NCI-H2081 (cell line): ENCODE results near the gene FRMD6.

Experiments used
- DNase-seq, 2 experiments: peaks; one replicate each; lab custom pipeline; 2025; lab: John Stamatoyannopoulos, UW

The FRMD6 gene

GRCh38 chr14:51666826-51667225, 15.1 kb downstream of the FRMD6 start:
- DNase-seq, result no peak

- no peak for DNase-seq
Observed at GRCh38 chr14:51668870-51669269, 17.2 kb downstream of the FRMD6 start.

- DNase-seq, result no peak
Observed at GRCh38 chr14:51674294-51675002, 22.7 kb downstream of the FRMD6 start.

GRCh38 chr14:51676549-51676948, 24.8 kb downstream of the FRMD6 start:
- DNase-seq, result no peak

- DNase-seq, result no peak
Observed at GRCh38 chr14:51677266-51677665, 25.6 kb downstream of the FRMD6 start.

- no peak for DNase-seq
Observed at GRCh38 chr14:51677738-51678137, 26.0 kb downstream of the FRMD6 start.

GRCh38 chr14:51680031-51680430, 28.3 kb downstream of the FRMD6 start:
- no peak for DNase-seq

- DNase-seq, result no peak
Observed at GRCh38 chr14:51681411-51681810, 29.7 kb downstream of the FRMD6 start.

- DNase-seq, result no peak
Observed at GRCh38 chr14:51682411-51682810, 30.7 kb downstream of the FRMD6 start.

GRCh38 chr14:51684760-51685159, 33.0 kb downstream of the FRMD6 start:
- DNase-seq, result no peak

GRCh38 chr14:51691176-51691575, 39.5 kb downstream of the FRMD6 start:
- no peak for DNase-seq

- no peak for DNase-seq
Observed at GRCh38 chr14:51692646-51693045, 40.9 kb downstream of the FRMD6 start.

- peak; percentile 5 to 65 for DNase-seq
Observed at GRCh38 chr14:51697848-51698247, 46.1 kb downstream of the FRMD6 start.

GRCh38 chr14:51701951-51702350, 50.2 kb downstream of the FRMD6 start:
- no peak for DNase-seq

- DNase-seq, result no peak
Observed at GRCh38 chr14:51703787-51704186, 52.1 kb downstream of the FRMD6 start.

GRCh38 chr14:51704545-51704944, 52.8 kb downstream of the FRMD6 start:
- DNase-seq, result no peak

GRCh38 chr14:51707327-51707726, 55.6 kb downstream of the FRMD6 start:
- DNase-seq, result no peak

- no peak for DNase-seq
Observed at GRCh38 chr14:51711505-51711904, 59.8 kb downstream of the FRMD6 start.

- no peak for DNase-seq
Observed at GRCh38 chr14:51715250-51715649, 63.5 kb downstream of the FRMD6 start.

- DNase-seq, result no peak
Observed at GRCh38 chr14:51715742-51716141, 64.0 kb downstream of the FRMD6 start.

- DNase-seq, result no peak
Observed at GRCh38 chr14:51716610-51717009, 64.9 kb downstream of the FRMD6 start.

GRCh38 chr14:51717766-51718165, 66.1 kb downstream of the FRMD6 start:
- DNase-seq, result no peak

GRCh38 chr14:51719955-51720354, 68.2 kb downstream of the FRMD6 start:
- no peak for DNase-seq

GRCh38 chr14:51723990-51724389, 72.3 kb downstream of the FRMD6 start:
- DNase-seq, result no peak
